OCI-LY3 (cell line): ENCODE data around the gene FABP6.

Source experiments
- H2AFZ ChIP-seq: fragments of 200-600, 300-600 bp; shearing (Covaris generic); 2 replicates; pipeline ENCODE4 v1.6.0; 2014; ENCODE audit warnings: antibody characterized with exemption, low read depth, low read length
- H3K27ac ChIP-seq: fragments of 200-600, 300-600 bp; sonication (generic); 2 replicates; pipeline ENCODE4 v1.5.1; 2014; ENCODE audit warnings: mild to moderate bottlenecking, low read length, moderate library complexity, mixed read lengths
- H3K27me3 ChIP-seq: fragments of 200-600, 300-600 bp; sonication (generic); 2 replicates; pipeline ENCODE4 v1.6.1; 2014; ENCODE audit warnings: low read depth, low read length, mixed read lengths
- H3K36me3 ChIP-seq: fragments of 200-600, 300-600 bp; sonication (generic); replicated peaks from 2 replicates; pipeline ENCODE3; 2014; ENCODE audit warnings: low read depth, low read length, mixed read lengths
- H3K4me1 ChIP-seq: fragments of 300-600, 200-600 bp; sonication (generic); 2 replicates; pipeline ENCODE4 v1.6.1; 2014; ENCODE audit warnings: low read length, mixed read lengths
- H3K4me2 ChIP-seq: fragments of 200-600, 300-600 bp; sonication (generic); 2 replicates; pipeline ENCODE4 v1.6.1; 2014; ENCODE audit warnings: low read length, mixed read lengths
- H3K4me3 ChIP-seq: fragments of 300-600, 200-600 bp; sonication (generic); 2 replicates; pipeline ENCODE4 v1.5.1; 2014; ENCODE audit warnings: antibody characterized with exemption, mild to moderate bottlenecking, low read length, moderate library complexity
- H3K79me2 ChIP-seq: fragments of 300-600, 200-600 bp; shearing (Covaris generic); 2 replicates; pipeline ENCODE4 v1.6.1; 2014; ENCODE audit warnings: mild to moderate bottlenecking, low read length, mixed read lengths
- H3K9ac ChIP-seq: fragments of 300-600, 200-600 bp; shearing (Covaris generic); 2 replicates; pipeline ENCODE4 v1.6.0; 2014; ENCODE audit warnings: mild to moderate bottlenecking, low read length, moderate library complexity
- H3K9me3 ChIP-seq: fragments of 200-600, 300-600 bp; shearing (Covaris generic); 2 replicates; pipeline ENCODE4 v1.6.1; 2014; ENCODE audit warnings: low read length, mixed read lengths; ENCODE audit not compliant: insufficient read depth
- H4K20me1 ChIP-seq: fragments of 200-600, 300-600 bp; sonication (generic); 2 replicates; pipeline ENCODE4 v1.6.1; 2016; ENCODE audit warnings: low read length, mixed read lengths; ENCODE audit not compliant: insufficient read depth
- EZH2phosphoT487 ChIP-seq: fragments of 200-600 bp; shearing (Covaris generic); IDR thresholded peaks from 2 replicates; pipeline ENCODE4 v1.6.1; 2018; ENCODE audit warnings: antibody characterized with exemption, mixed run types, low read depth
- TF ChIP-seq, protein P1 (sequence below): fragments of 200-600, 300-600 bp; sonication (generic); IDR thresholded peaks from 2 replicates; pipeline ENCODE4 v1.5.1; 2014; ENCODE audit warnings: antibody characterized with exemption, low read length, low read depth

FABP6 gene

DNA sequence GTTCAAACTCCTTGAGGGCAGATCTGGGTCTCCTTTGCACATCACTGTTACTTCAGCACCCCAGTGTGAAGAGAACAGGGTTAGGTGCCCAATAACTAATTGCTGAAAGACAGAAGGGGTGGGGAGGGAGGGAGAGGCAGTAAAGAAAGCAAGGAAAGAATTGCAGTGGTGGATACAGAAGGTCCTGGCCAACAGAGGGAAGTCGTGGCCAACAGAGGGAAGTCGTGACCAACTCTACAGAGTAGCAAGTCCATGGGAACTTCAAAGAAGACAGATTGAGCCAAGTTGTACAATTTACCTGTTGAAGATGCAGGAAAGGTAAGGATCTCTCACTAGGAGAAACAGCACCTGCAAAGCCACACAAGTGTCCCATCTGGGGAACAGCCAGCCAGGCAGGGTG lies 56.0 kb downstream of the FABP6 start:
- no peak overlapping the region for H3K9ac ChIP-seq
- H3K4me3 ChIP-seq, result no peak overlapping the region
- no peaks in the 10 kb centered on the region for H3K36me3 ChIP-seq
- no peak overlapping the region for H2AFZ ChIP-seq
- H3K27ac ChIP-seq, result no peak overlapping the region
- no peaks in the 10 kb centered on the region for H4K20me1 ChIP-seq
- H3K9me3 ChIP-seq, result no peaks in the 10 kb centered on the region
- H3K79me2 ChIP-seq, result no peaks in the 10 kb centered on the region
- TF ChIP-seq, protein P1, sequence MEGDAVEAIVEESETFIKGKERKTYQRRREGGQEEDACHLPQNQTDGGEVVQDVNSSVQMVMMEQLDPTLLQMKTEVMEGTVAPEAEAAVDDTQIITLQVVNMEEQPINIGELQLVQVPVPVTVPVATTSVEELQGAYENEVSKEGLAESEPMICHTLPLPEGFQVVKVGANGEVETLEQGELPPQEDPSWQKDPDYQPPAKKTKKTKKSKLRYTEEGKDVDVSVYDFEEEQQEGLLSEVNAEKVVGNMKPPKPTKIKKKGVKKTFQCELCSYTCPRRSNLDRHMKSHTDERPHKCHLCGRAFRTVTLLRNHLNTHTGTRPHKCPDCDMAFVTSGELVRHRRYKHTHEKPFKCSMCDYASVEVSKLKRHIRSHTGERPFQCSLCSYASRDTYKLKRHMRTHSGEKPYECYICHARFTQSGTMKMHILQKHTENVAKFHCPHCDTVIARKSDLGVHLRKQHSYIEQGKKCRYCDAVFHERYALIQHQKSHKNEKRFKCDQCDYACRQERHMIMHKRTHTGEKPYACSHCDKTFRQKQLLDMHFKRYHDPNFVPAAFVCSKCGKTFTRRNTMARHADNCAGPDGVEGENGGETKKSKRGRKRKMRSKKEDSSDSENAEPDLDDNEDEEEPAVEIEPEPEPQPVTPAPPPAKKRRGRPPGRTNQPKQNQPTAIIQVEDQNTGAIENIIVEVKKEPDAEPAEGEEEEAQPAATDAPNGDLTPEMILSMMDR, result no peak
- no peak for TF ChIP-seq EZH2phosphoT487
- peaks cover 12% of the 10 kb centered on the region for H3K4me1 ChIP-seq
- H3K4me2 ChIP-seq, result no peak overlapping the region
- no peaks in the 10 kb centered on the region for H3K27me3 ChIP-seq

DNA sequence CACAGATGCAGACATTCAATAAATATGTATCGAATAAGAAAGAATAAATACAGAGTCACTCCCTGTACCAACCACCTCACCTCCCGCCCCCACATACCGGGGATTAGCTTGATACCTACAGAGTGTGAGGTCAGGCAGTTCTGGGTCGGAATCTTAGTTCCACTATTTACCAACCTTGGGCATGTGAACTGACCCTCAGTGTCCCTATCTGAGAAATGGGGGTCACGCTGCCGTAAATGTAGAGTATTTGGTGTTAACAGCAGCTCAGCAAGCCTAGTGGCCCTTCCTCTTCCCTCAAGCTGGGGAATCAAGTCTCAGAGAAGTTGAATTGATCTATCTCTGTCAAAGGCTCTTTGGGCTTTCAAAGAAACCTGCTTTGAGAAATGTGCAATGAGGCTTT lies 57.6 kb downstream of the FABP6 start:
- Histone ChIP-seq H4K20me1 (no peaks in the 10 kb centered on the region), H3K9ac (no peak overlapping the region), H3K36me3 (no peaks in the 10 kb centered on the region), H3K79me2 (no peaks in the 10 kb centered on the region), H3K4me3 (no peak overlapping the region), H3K9me3 (no peaks in the 10 kb centered on the region), H3K4me2 (no peak overlapping the region), H3K27ac (no peak overlapping the region), H2AFZ (no peak overlapping the region), H3K27me3 (no peaks in the 10 kb centered on the region), H3K4me1 (peaks cover 19% of the 10 kb centered on the region)
- TF ChIP-seq, protein P1, result no peak
- no peak for TF ChIP-seq EZH2phosphoT487

DNA sequence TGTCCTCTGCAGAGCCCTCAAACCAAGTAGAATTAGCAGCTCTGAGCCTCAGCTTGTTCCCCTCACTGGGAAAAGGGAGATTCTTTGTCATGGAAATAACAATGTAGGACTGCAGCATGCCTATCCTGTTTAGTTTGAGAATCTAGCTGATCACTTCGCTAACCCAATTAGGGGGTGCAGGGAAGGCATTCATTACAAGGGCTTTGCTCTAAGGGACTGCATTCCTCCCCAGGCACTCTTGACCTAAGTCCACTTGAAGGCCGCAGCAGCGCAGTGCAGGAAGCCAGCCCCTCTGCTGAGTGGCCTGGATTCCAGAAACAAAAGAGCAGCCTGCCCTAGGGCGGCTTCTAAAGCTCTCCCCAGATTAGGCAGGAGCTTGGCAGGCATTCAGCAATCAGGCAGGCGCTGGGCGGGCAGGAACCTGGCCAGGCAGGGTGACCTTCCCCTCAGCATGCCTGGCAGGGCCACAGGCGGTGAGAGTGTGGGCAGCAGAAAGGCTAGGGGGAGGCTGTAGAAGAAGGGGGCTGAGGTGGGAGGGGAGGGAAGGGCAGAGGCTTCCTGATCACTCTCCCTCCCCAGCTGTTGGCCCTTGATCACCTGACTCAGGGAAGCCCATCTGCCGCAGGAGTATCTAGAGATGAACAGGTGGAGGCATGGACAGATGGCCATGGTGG lies 58.2 kb downstream of the FABP6 start:
- TF ChIP-seq EZH2phosphoT487, result no peak
- TF ChIP-seq, protein P1, result no peak
- Histone ChIP-seq H3K79me2 (no peaks in the 10 kb centered on the region), H3K36me3 (no peaks in the 10 kb centered on the region), H3K4me3 (no peak overlapping the region), H2AFZ (no peak overlapping the region), H3K9me3 (no peaks in the 10 kb centered on the region), H3K4me1 (peaks cover 19% of the 10 kb centered on the region), H4K20me1 (no peaks in the 10 kb centered on the region), H3K27me3 (no peaks in the 10 kb centered on the region), H3K9ac (no peak overlapping the region), H3K4me2 (no peak overlapping the region), H3K27ac (no peak overlapping the region)
